Loucy (cell line): ENCODE data around the gene SCARB1.

Experiments
- EZH2phosphoT487 ChIP-seq: fragments of 200-600 bp; IDR thresholded peaks from 2 replicates; pipeline ENCODE4 v1.6.1; 2018; ENCODE audit warnings: antibody characterized with exemption, mild to moderate bottlenecking, moderate library complexity, borderline replicate concordance
- TF ChIP-seq, protein P1 (sequence below): fragments of 200-600 bp; sonication (generic); conservative IDR thresholded peaks from 2 replicates; pipeline ENCODE4 v1.5.1; 2014; ENCODE audit warnings: mild to moderate bottlenecking, antibody characterized with exemption, low read length

DNA sequence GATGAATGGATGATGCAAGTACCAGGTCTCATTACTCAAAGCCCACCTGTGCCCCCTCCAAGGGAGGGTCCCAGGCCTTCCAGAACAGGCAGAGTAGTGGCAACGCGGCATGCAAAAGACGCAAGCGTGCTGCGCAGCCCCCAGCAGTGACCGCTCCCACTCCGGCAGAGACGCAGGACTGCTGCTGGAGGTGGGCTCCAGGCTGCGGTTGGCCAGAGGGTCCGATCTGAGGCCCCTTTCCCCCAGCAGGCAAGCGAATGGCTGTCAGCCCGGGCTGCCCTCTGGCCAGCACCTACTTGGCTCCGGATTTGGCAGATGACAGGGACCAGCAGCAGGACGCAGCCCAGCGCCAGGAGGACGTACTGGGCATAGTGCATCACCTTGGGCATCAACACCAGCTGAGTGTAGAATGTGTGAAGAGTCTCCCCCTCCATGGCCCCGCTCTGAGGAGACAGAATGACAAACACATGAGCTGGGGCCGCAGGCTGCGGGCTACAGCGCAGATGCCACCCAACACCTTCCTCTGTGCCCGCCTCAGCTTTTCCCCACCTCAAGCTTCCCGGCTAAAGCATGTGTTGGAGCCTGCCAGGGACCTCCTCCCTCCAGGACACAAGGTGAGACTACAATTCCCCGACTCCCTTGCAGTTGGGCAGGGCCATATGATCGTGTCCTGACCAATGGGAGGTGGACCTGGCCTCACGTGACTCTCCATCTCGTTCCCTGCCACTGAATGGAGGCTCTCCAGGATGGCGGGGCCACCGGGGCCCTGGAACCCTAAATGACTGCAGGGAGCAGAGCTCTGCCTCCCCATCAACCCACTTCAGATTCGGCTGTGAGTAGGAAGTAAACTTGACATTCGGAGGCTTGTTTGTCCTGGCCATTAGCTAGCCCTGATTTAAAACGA is 77.4 kb downstream of the SCARB1 start:
- TF ChIP-seq, protein P1, sequence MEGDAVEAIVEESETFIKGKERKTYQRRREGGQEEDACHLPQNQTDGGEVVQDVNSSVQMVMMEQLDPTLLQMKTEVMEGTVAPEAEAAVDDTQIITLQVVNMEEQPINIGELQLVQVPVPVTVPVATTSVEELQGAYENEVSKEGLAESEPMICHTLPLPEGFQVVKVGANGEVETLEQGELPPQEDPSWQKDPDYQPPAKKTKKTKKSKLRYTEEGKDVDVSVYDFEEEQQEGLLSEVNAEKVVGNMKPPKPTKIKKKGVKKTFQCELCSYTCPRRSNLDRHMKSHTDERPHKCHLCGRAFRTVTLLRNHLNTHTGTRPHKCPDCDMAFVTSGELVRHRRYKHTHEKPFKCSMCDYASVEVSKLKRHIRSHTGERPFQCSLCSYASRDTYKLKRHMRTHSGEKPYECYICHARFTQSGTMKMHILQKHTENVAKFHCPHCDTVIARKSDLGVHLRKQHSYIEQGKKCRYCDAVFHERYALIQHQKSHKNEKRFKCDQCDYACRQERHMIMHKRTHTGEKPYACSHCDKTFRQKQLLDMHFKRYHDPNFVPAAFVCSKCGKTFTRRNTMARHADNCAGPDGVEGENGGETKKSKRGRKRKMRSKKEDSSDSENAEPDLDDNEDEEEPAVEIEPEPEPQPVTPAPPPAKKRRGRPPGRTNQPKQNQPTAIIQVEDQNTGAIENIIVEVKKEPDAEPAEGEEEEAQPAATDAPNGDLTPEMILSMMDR, result no peak
- TF ChIP-seq EZH2phosphoT487, result no peak
